ENCODE results near the gene UBE3C.

The UBE3C gene

GRCh38 chr7:157208571-157209413 is 70.1 kb downstream of the UBE3C start:
- H3K9me2 ChIP-seq (replicated peaks; ENCODE audit: insufficient read depth, low read length) = no peaks in the 10 kb centered on the region
- no peak overlapping the region for H2AFZ ChIP-seq (ENCODE audit: low read length)
- H4K20me1 ChIP-seq (ENCODE audit: insufficient read depth, low read length) = no peaks in the 10 kb centered on the region
- no peak overlapping the region for H3K4me3 ChIP-seq (ENCODE audit: low read length)
- TF ChIP-seq EZH2phosphoT487 (IDR thresholded peaks at IDR 0.05; ENCODE audit: low read length) (no peak), EZH2 (optimal IDR thresholded peaks at IDR 0.05; ENCODE audit: low read depth, low read length) (no peak), CTCF (IDR thresholded peaks at IDR 0.05; ENCODE audit: low read length) (no peak)
- no peak overlapping the region for H3K9ac ChIP-seq (ENCODE audit: low read length)
- no peak overlapping the region for H3K27ac ChIP-seq (ENCODE audit: low read length)
- no peaks in the 10 kb centered on the region for H3K9me3 ChIP-seq (replicated peaks; ENCODE audit: insufficient read depth, low read length)
- DNase-seq = no peak
- H3K4me2 ChIP-seq (ENCODE audit: low read depth, low read length) = no peak overlapping the region
- H3K79me2 ChIP-seq (ENCODE audit: low read length) = peaks cover 4% of the 10 kb centered on the region
- H3K36me3 ChIP-seq (replicated peaks; ENCODE audit: insufficient read depth, low read length) = peaks cover 12% of the 10 kb centered on the region; the same call in 1 of the 2 replicates
- no peaks in the 10 kb centered on the region for H3K4me1 ChIP-seq (ENCODE audit: low read length)
- no peaks in the 10 kb centered on the region for H3F3A ChIP-seq (ENCODE audit: insufficient read depth, low read length)
- H3K27me3 ChIP-seq (replicated peaks; ENCODE audit: insufficient read depth, low read length) = no peaks in the 10 kb centered on the region

GRCh38 chr7:157210682-157211081 is 72.0 kb downstream of the UBE3C start:
- Histone ChIP-seq H3K9me2 (replicated peaks; ENCODE audit: insufficient read depth, low read length) (no peaks in the 10 kb centered on the region), H3K9me3 (replicated peaks; ENCODE audit: insufficient read depth, low read length) (no peaks in the 10 kb centered on the region), H3K4me1 (ENCODE audit: low read length) (no peaks in the 10 kb centered on the region), H2AFZ (ENCODE audit: low read length) (no peak overlapping the region), H3K36me3 (replicated peaks; ENCODE audit: insufficient read depth, low read length) (peaks cover 12% of the 10 kb centered on the region; the same call in 1 of the 2 replicates), H3K27me3 (replicated peaks; ENCODE audit: insufficient read depth, low read length) (no peaks in the 10 kb centered on the region), H3F3A (ENCODE audit: insufficient read depth, low read length) (no peaks in the 10 kb centered on the region), H3K4me2 (ENCODE audit: low read depth, low read length) (no peak overlapping the region), H3K9ac (ENCODE audit: low read length) (no peak overlapping the region), H3K4me3 (ENCODE audit: low read length) (no peak overlapping the region), H4K20me1 (ENCODE audit: insufficient read depth, low read length) (no peaks in the 10 kb centered on the region), H3K27ac (ENCODE audit: low read length) (no peak overlapping the region), H3K79me2 (ENCODE audit: low read length) (peaks cover 4% of the 10 kb centered on the region)
- no peak for DNase-seq
- TF ChIP-seq EZH2 (optimal IDR thresholded peaks at IDR 0.05; ENCODE audit: low read depth, low read length) = no peak

- H4K20me1 ChIP-seq (ENCODE audit: insufficient read depth, low read length) = no peaks in the 10 kb centered on the region
- H3K9ac ChIP-seq (ENCODE audit: low read length) = no peak overlapping the region
- H3K4me3 ChIP-seq (ENCODE audit: low read length) = no peak overlapping the region
- H3K4me1 ChIP-seq (ENCODE audit: low read length) = no peaks in the 10 kb centered on the region
- H3K9me3 ChIP-seq (replicated peaks; ENCODE audit: insufficient read depth, low read length) = no peaks in the 10 kb centered on the region
- no peaks in the 10 kb centered on the region for H3K9me2 ChIP-seq (replicated peaks; ENCODE audit: insufficient read depth, low read length)
- no peak overlapping the region for H2AFZ ChIP-seq (ENCODE audit: low read length)
- no peaks in the 10 kb centered on the region for H3F3A ChIP-seq (ENCODE audit: insufficient read depth, low read length)
- H3K27ac ChIP-seq (ENCODE audit: low read length) = no peak overlapping the region
- no peak for DNase-seq
- peaks cover 4% of the 10 kb centered on the region for H3K79me2 ChIP-seq (ENCODE audit: low read length)
- H3K27me3 ChIP-seq (replicated peaks; ENCODE audit: insufficient read depth, low read length) = no peaks in the 10 kb centered on the region
- H3K36me3 ChIP-seq (replicated peaks; ENCODE audit: insufficient read depth, low read length) = peaks cover 16% of the 10 kb centered on the region; the same call in 1 of the 2 replicates
- H3K4me2 ChIP-seq (ENCODE audit: low read depth, low read length) = no peak overlapping the region
- TF ChIP-seq CTCF (IDR thresholded peaks at IDR 0.05; ENCODE audit: low read length) (no peak), EZH2 (optimal IDR thresholded peaks at IDR 0.05; ENCODE audit: low read depth, low read length) (no peak), EZH2phosphoT487 (IDR thresholded peaks at IDR 0.05; ENCODE audit: low read length) (no peak)
Observed at GRCh38 chr7:157211690-157212089, 73.0 kb downstream of the UBE3C start.

- H3K9me3 ChIP-seq (replicated peaks; ENCODE audit: insufficient read depth, low read length) = no peaks in the 10 kb centered on the region
- H3K4me1 ChIP-seq (ENCODE audit: low read length) = no peaks in the 10 kb centered on the region
- H3K79me2 ChIP-seq (ENCODE audit: low read length) = 0 out of 2 replicates have a peak, but pooled peaks cover 3% of the 10 kb centered on the region
- no peak overlapping the region for H3K4me3 ChIP-seq (ENCODE audit: low read length)
- H2AFZ ChIP-seq (ENCODE audit: low read length) = no peak overlapping the region
- H3K4me2 ChIP-seq (ENCODE audit: low read depth, low read length) = no peak overlapping the region
- H3K27me3 ChIP-seq (replicated peaks; ENCODE audit: insufficient read depth, low read length) = no peaks in the 10 kb centered on the region
- H4K20me1 ChIP-seq (ENCODE audit: insufficient read depth, low read length) = no peaks in the 10 kb centered on the region
- no peak for TF ChIP-seq CTCF (IDR thresholded peaks at IDR 0.05; ENCODE audit: low read length)
- TF ChIP-seq EZH2 (optimal IDR thresholded peaks at IDR 0.05; ENCODE audit: low read depth, low read length) = no peak
- no peak for TF ChIP-seq EZH2phosphoT487 (IDR thresholded peaks at IDR 0.05; ENCODE audit: low read length)
- no peak for DNase-seq
- H3K9me2 ChIP-seq (replicated peaks; ENCODE audit: insufficient read depth, low read length) = no peaks in the 10 kb centered on the region
- H3K9ac ChIP-seq (ENCODE audit: low read length) = no peak overlapping the region
- H3F3A ChIP-seq (ENCODE audit: insufficient read depth, low read length) = no peaks in the 10 kb centered on the region
- H3K36me3 ChIP-seq (replicated peaks; ENCODE audit: insufficient read depth, low read length) = peaks cover 5% of the 10 kb centered on the region; the same call in 1 of the 2 replicates
- no peak overlapping the region for H3K27ac ChIP-seq (ENCODE audit: low read length)
Observed at GRCh38 chr7:157219154-157219553, 80.4 kb downstream of the UBE3C start.

All from MM.1S (cell line).